SK-N-SH (cell line): Measurements from ENCODE around the gene CSTB. TPM values are rescaled to one million over a fixed set of nuclear protein-coding genes. Genes with fewer than 3 reads are reported as not detected.

Source experiments
- CTCF ChIA-PET: fragments of 300-600, 350-600 bp; formaldehyde crosslinking; extraction: SDS; loops from one replicate; lab custom pipeline; 2021; lab: Yijun Ruan, JAX
- POLR2A ChIA-PET: fragments of 350-600 bp; sonication (Branson Sonifier 250); formaldehyde crosslinking; extraction: SDS; loops from one replicate; lab custom pipeline; 2020; ENCODE audit warnings: antibody characterized with exemption, inconsistent platforms; lab: Yijun Ruan, JAX
- DNase-seq: peaks from one replicate; pipeline ENCODE4 v3.0.0; 2012
- H2AFZ ChIP-seq: fragments of 200-600 bp; sonication (generic); 2 replicates; pipeline ENCODE4 v1.8.1; 2016; ENCODE audit warnings: antibody characterized with exemption, mild to moderate bottlenecking, low read depth
- H3F3A ChIP-seq: fragments of 200-600 bp; sonication (generic); replicated peaks from 2 replicates; pipeline ENCODE3; 2016; ENCODE audit warnings: antibody characterized with exemption, mild to moderate bottlenecking; ENCODE audit not compliant: insufficient read depth
- H3K27ac ChIP-seq, 2 experiments: fragments of 200-500 bp in 1 of 2; fragments of 200-600 bp in 1 of 2; sonication (Bioruptor generic) in 1 of 2; sonication (generic), shearing (Covaris generic) in 1 of 2; 2 replicates each; pipeline versions ENCODE4 v1.5.1 to v1.6.1; 2014 to 2016; ENCODE audit warnings: low read depth in 2 of 2, inconsistent platforms in 1 of 2, low read length in 1 of 2, mild to moderate bottlenecking in 1 of 2, mixed read lengths in 1 of 2
- H3K27me3 ChIP-seq: fragments of 200-600 bp; sonication (generic), shearing (Covaris generic); 2 replicates; pipeline ENCODE4 v1.6.1; 2016; ENCODE audit warnings: mixed run types; ENCODE audit not compliant: insufficient read depth
- H3K36me3 ChIP-seq, 2 experiments: fragments of 200-500 bp in 1 of 2; fragments of 200-600 bp in 1 of 2; sonication (Bioruptor generic) in 1 of 2; sonication (generic) in 1 of 2; replicated peaks in 1 of 2; 2 replicates each; pipeline versions ENCODE3 to v1.5.1; 2014 to 2016; ENCODE audit warnings: low read length in 1 of 2, mild to moderate bottlenecking in 1 of 2; ENCODE audit not compliant: insufficient read depth in 2 of 2, control insufficient read depth in 1 of 2
- H3K4me1 ChIP-seq, 2 experiments: fragments of 200-500 bp in 1 of 2; fragments of 200-600 bp in 1 of 2; sonication (Bioruptor generic) in 1 of 2; sonication (generic), shearing (Covaris generic) in 1 of 2; 2 replicates each; pipeline versions ENCODE4 v1.5.1 to v1.6.1; 2014 to 2016; ENCODE audit warnings: low read depth in 1 of 2, low read length in 1 of 2, mixed run types in 1 of 2; ENCODE audit not compliant: insufficient read depth in 2 of 2, control insufficient read depth in 1 of 2
- H3K4me2 ChIP-seq: fragments of 200-600 bp; sonication (generic), shearing (Covaris generic); 2 replicates; pipeline ENCODE4 v1.6.1; 2017; ENCODE audit warnings: mixed run types
- H3K4me3 ChIP-seq, 2 experiments: fragments of 200-500 bp in 1 of 2; fragments of 200-600 bp in 1 of 2; sonication (Bioruptor generic) in 1 of 2; sonication (generic), shearing (Covaris generic) in 1 of 2; 2 replicates each; pipeline versions ENCODE4 v1.5.1 to v1.8.1; 2014 to 2016; ENCODE audit warnings: low read depth in 2 of 2, inconsistent platforms in 1 of 2, low read length in 1 of 2, mild to moderate bottlenecking in 1 of 2, mixed read lengths in 1 of 2, moderate library complexity in 1 of 2
- H3K79me2 ChIP-seq: fragments of 200-600 bp; sonication (generic); 2 replicates; pipeline ENCODE4 v1.8.1; 2017; ENCODE audit warnings: mild to moderate bottlenecking; ENCODE audit not compliant: insufficient read depth
- H3K9ac ChIP-seq: fragments of 200-600 bp; sonication (generic); 2 replicates; pipeline ENCODE4 v1.6.1; 2017; ENCODE audit warnings: mixed run types
- H3K9me2 ChIP-seq: fragments of 200-600 bp; sonication (generic); 2 replicates; pipeline ENCODE4 v1.6.1; 2017; ENCODE audit warnings: mixed run types
- H3K9me3 ChIP-seq: fragments of 200-600 bp; sonication (generic); 2 replicates; pipeline ENCODE4 v1.6.1; 2017; ENCODE audit warnings: mixed run types, mild to moderate bottlenecking, moderate library complexity
- H4K20me1 ChIP-seq: fragments of 200-600 bp; sonication (generic); 2 replicates; pipeline ENCODE4 v1.6.1; 2017; ENCODE audit warnings: mild to moderate bottlenecking, mixed run types; ENCODE audit not compliant: insufficient read depth
- CHD2 ChIP-seq: fragments of 150-350 bp; IDR thresholded peaks from 2 replicates; pipeline ENCODE4 v1.6.1; 2018; ENCODE audit warnings: low read length; ENCODE audit not compliant: partially characterized antibody
- EP300 ChIP-seq, 2 experiments: IDR thresholded peaks; 2 replicates each; pipeline versions ENCODE4 v1.4.0 to v1.6.1; 2012; ENCODE audit warnings: borderline replicate concordance in 1 of 2, low read depth in 1 of 2, low read length in 1 of 2
- EZH2phosphoT487 ChIP-seq: fragments of 200-600 bp; sonication (generic); IDR thresholded peaks from 2 replicates; pipeline ENCODE4 v1.6.1; 2017; ENCODE audit warnings: low read depth, mixed run types, mild to moderate bottlenecking, antibody characterized with exemption, moderate library complexity, borderline replicate concordance
- FOSL2 ChIP-seq: IDR thresholded peaks from 2 replicates; pipeline ENCODE4 v1.4.0; 2012; ENCODE audit warnings: low read depth, mild to moderate bottlenecking, moderate library complexity, borderline replicate concordance
- GATA2 ChIP-seq: sonication (generic); formaldehyde crosslinking; IDR thresholded peaks from 2 replicates; pipeline ENCODE4 v1.5.0; 2020; ENCODE audit warnings: mild to moderate bottlenecking, missing genetic modification reagents
- MEF2A ChIP-seq: IDR thresholded peaks from 2 replicates; pipeline ENCODE4 v1.4.0; 2012; ENCODE audit warnings: low read depth, borderline replicate concordance
- MXI1 ChIP-seq: IDR thresholded peaks from 2 replicates; pipeline ENCODE4 v1.6.1; 2012; ENCODE audit warnings: mild to moderate bottlenecking, low read depth, low read length, improper control_type of control experiment
- POLR2AphosphoS5 ChIP-seq: IDR thresholded peaks from 2 replicates; pipeline ENCODE4 v1.6.1; 2012; ENCODE audit warnings: low read depth, low read length
- RAD21 ChIP-seq: IDR thresholded peaks from 2 replicates; pipeline ENCODE4 v1.6.1; 2012; ENCODE audit warnings: mild to moderate bottlenecking, low read length
- RCOR1 ChIP-seq: fragments of 150-350 bp; IDR thresholded peaks from 2 replicates; pipeline ENCODE4 v1.6.1; 2017; ENCODE audit warnings: antibody characterized with exemption, low read length
- RFX5 ChIP-seq: IDR thresholded peaks from 2 replicates; pipeline ENCODE4 v1.6.1; 2012; ENCODE audit warnings: mild to moderate bottlenecking, improper control_type of control experiment, low read length
- SIN3A ChIP-seq: IDR thresholded peaks from 2 replicates; pipeline ENCODE4 v1.6.1; 2012; ENCODE audit warnings: low read depth, mild to moderate bottlenecking, low read length, moderate library complexity, borderline replicate concordance
- SMC3 ChIP-seq: IDR thresholded peaks from 2 replicates; pipeline ENCODE4 v1.6.1; 2012; ENCODE audit warnings: low read depth, low read length, improper control_type of control experiment
- TCF12 ChIP-seq: IDR thresholded peaks from 2 replicates; pipeline ENCODE4 v1.4.0; 2012
- TEAD4 ChIP-seq: IDR thresholded peaks from 2 replicates; pipeline ENCODE4 v1.4.0; 2012; ENCODE audit warnings: mild to moderate bottlenecking, borderline replicate concordance; ENCODE audit not compliant: insufficient read depth
- YY1 ChIP-seq: IDR thresholded peaks from 2 replicates; pipeline ENCODE4 v1.4.0; 2012; ENCODE audit warnings: low read depth, mild to moderate bottlenecking
- WGBS: methylation state at CpG from one replicate; pipeline ENCODE4 v1.1.6; 2017; ENCODE audit warnings: low lambda C conversion rate; 5-methylcytosine and 5-hydroxymethylcytosine counted together
- polyA plus RNA-seq, 3 experiments: library from polyadenylated mRNA; depleted of rRNA; stranded (reverse); fragments of >200 nt; gene quantifications; 2 replicates each; pipeline ENCODE4 v1.2.3, GENCODE V29; 2012
- TF ChIP-seq, protein P1 (sequence below): IDR thresholded peaks from 2 replicates; pipeline ENCODE4; 2012
- TF ChIP-seq, protein P2 (sequence below): IDR thresholded peaks from 2 replicates; pipeline ENCODE4 v1.4.0; 2012; ENCODE audit warnings: low read depth, borderline replicate concordance
- TF ChIP-seq, protein P3 (sequence below): fragments of 150-350 bp; IDR thresholded peaks from 2 replicates; pipeline ENCODE4 v1.6.1; 2016; ENCODE audit warnings: mild to moderate bottlenecking, low read depth, low read length

Gene CSTB
- polyA plus RNA-seq, 1 of the 3 experiments (the other 2 are of a cell fraction): 101 TPM

DNA sequence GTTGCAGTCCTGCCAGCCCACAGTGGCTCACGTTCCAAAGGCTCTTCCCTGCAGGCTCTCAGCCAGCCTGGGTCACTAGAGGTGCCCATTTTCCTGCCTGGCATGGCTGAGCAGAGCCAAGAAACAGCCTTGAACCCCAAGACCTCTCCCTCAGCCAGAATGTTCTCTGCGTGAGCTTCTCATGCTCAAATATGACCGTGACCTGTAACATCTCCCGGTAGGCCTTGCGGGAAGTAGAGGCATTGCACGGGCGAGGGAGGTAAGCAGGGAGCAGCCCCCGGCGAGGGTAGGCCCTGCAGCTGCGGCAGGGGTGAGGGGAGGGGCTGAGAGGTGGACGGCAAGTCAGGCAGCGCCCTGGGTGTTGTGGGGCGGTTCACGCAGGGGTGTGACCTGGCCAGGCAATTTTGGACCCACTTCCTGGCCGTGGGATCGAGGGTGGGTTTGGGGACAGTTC lies 33.3 kb upstream of the CSTB start:
- Histone ChIP-seq H3K27me3 (no peaks in the 10 kb centered on the region), H3K4me3 (no peak overlapping the region), H3K27ac (no peak overlapping the region), H3K36me3 (peaks cover 0 to 3% of the 10 kb centered on the region in 2 experiments), H3K79me2 (no peaks in the 10 kb centered on the region), H4K20me1 (no peaks in the 10 kb centered on the region), H3K9me3 (no peaks in the 10 kb centered on the region), H3F3A (no peaks in the 10 kb centered on the region), H3K4me1 (peaks cover 0 to 6% of the 10 kb centered on the region in 2 experiments; a peak in 1 of 4 replicates), H3K4me2 (no peak overlapping the region)
- whole genome bisulfite sequencing: 93% methylated on average over 15 of the region's 16 CpGs
- TF ChIP-seq SMC3 (no peak), YY1 (no peak), TEAD4 (no peak), POLR2AphosphoS5 (no peak), TCF12 (no peak), RFX5 (no peak), MEF2A (no peak), EZH2phosphoT487 (no peak), RCOR1 (no peak), GATA2 (CRISPR knock-in tag) (no peak), FOSL2 (no peak), RAD21 (no peak), EP300 (IDR thresholded peaks at IDR 0.05; ENCODE audit: borderline replicate concordance in 1 of 2, low read depth in 1 of 2, low read length in 1 of 2) (no peak), MXI1 (no peak), SIN3A (no peak), CHD2 (no peak)
- TF ChIP-seq, protein P1, sequence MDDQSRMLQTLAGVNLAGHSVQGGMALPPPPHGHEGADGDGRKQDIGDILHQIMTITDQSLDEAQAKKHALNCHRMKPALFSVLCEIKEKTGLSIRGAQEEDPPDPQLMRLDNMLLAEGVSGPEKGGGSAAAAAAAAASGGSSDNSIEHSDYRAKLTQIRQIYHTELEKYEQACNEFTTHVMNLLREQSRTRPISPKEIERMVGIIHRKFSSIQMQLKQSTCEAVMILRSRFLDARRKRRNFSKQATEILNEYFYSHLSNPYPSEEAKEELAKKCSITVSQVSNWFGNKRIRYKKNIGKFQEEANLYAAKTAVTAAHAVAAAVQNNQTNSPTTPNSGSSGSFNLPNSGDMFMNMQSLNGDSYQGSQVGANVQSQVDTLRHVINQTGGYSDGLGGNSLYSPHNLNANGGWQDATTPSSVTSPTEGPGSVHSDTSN: no peak
- TF ChIP-seq, protein P2, sequence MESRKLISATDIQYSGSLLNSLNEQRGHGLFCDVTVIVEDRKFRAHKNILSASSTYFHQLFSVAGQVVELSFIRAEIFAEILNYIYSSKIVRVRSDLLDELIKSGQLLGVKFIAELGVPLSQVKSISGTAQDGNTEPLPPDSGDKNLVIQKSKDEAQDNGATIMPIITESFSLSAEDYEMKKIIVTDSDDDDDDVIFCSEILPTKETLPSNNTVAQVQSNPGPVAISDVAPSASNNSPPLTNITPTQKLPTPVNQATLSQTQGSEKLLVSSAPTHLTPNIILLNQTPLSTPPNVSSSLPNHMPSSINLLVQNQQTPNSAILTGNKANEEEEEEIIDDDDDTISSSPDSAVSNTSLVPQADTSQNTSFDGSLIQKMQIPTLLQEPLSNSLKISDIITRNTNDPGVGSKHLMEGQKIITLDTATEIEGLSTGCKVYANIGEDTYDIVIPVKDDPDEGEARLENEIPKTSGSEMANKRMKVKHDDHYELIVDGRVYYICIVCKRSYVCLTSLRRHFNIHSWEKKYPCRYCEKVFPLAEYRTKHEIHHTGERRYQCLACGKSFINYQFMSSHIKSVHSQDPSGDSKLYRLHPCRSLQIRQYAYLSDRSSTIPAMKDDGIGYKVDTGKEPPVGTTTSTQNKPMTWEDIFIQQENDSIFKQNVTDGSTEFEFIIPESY: no peak
- TF ChIP-seq, protein P3, sequence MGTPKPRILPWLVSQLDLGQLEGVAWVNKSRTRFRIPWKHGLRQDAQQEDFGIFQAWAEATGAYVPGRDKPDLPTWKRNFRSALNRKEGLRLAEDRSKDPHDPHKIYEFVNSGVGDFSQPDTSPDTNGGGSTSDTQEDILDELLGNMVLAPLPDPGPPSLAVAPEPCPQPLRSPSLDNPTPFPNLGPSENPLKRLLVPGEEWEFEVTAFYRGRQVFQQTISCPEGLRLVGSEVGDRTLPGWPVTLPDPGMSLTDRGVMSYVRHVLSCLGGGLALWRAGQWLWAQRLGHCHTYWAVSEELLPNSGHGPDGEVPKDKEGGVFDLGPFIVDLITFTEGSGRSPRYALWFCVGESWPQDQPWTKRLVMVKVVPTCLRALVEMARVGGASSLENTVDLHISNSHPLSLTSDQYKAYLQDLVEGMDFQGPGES: no peak
- TF ChIP-seq, all 33 proteins: peak for 0
- H2AFZ ChIP-seq: no peak overlapping the region
- H3K9me2 ChIP-seq: no peaks in the 10 kb centered on the region
- DNase-seq: no peak
- ChIA-PET POLR2A (no interaction called here), CTCF (interaction anchor here (1.2 to 3.0 kb wide), 7 partner anchors 18 to 171 kb away, joined by 3 to 20 read pairs (median 6); partner anchors contain the start of gene RRP1)
- H3K9ac ChIP-seq: no peak overlapping the region
